GM12878 (cell line): ENCODE data around the gene CD93. TPM values are rescaled to one million over a fixed set of nuclear protein-coding genes. Genes with fewer than 3 reads are reported as not detected.

Experiments used
- ATAC-seq: fragments of 200-7000 bp; cut with Tn5 transposase; 3 replicates; pipeline ENCODE4 v1.9.1; 2020; ENCODE audit warnings: mild to moderate bottlenecking, moderate library complexity
- BruUV-seq: library from RNA; stranded (reverse); fragments of 400-500 nt; replicated peaks from 2 replicates; lab custom pipeline; 2021; lab: Mats Ljungman, UMichigan
- CTCF ChIA-PET: fragments of 300-600 bp; sonication (Branson Sonifier 250); formaldehyde crosslinking; extraction: SDS; loops from one replicate; lab custom pipeline; 2021; ENCODE audit warnings: inconsistent platforms; lab: Yijun Ruan, JAX
- POLR2A ChIA-PET: fragments of 350-600 bp; formaldehyde crosslinking; extraction: SDS; loops from one replicate; lab custom pipeline; 2021; ENCODE audit warnings: inconsistent platforms; lab: Charles Lee
- RAD21 ChIA-PET: fragments of 300-600 bp; sonication (Branson Sonifier 250); formaldehyde crosslinking; loops from one replicate; lab custom pipeline; 2023; ENCODE audit warnings: antibody characterized with exemption; ENCODE audit not compliant: unreplicated experiment; lab: Charles Lee
- SMC1A ChIA-PET: fragments of 300-600 bp; sonication (Branson Sonifier 250); formaldehyde crosslinking; loops from one replicate; lab custom pipeline; 2023; ENCODE audit not compliant: unreplicated experiment, uncharacterized antibody; lab: Charles Lee
- DNase-seq: peaks from one replicate; pipeline ENCODE4 v3.0.0-alpha.2; 2011; ENCODE audit warnings: low read depth, low spot score
- FAIRE-seq: peaks from 3 replicates; lab custom pipeline; 2011; peaks lifted over from hg19 to GRCh38; lab: Jason Lieb, UNC
- H2AFZ ChIP-seq: 2 replicates; pipeline ENCODE4 v1.6.0; 2011; ENCODE audit warnings: low read depth, low read length, control low read depth; ENCODE audit not compliant: control insufficient read depth
- H3K27ac ChIP-seq: 2 replicates; pipeline ENCODE4 v1.5.1; 2011; ENCODE audit warnings: control low read depth; ENCODE audit not compliant: control insufficient read depth, insufficient read depth
- H3K27me3 ChIP-seq, 2 experiments: replicated peaks in 1 of 2; 2 replicates each; pipeline versions ENCODE4 v1.6.0 to v1.6.1; 2011; ENCODE audit warnings: low read length in 1 of 2; ENCODE audit not compliant: control insufficient read depth in 2 of 2, insufficient read depth in 2 of 2
- H3K36me3 ChIP-seq, 2 experiments: 2 replicates each; pipeline ENCODE4 v1.5.1; 2011; ENCODE audit warnings: low read length in 1 of 2; ENCODE audit not compliant: control insufficient read depth in 2 of 2, insufficient read depth in 2 of 2
- H3K4me1 ChIP-seq: 2 replicates; pipeline ENCODE4 v1.6.1; 2011; ENCODE audit warnings: mild to moderate bottlenecking, low read length, moderate library complexity, mixed read lengths; ENCODE audit not compliant: control insufficient read depth, insufficient read depth
- H3K4me2 ChIP-seq: 2 replicates; pipeline ENCODE4 v1.6.0; 2011; ENCODE audit warnings: control low read depth; ENCODE audit not compliant: control insufficient read depth, insufficient read depth
- H3K4me3 ChIP-seq: fragments of 200-600 bp; sonication (generic); 2 replicates; pipeline ENCODE4 v1.5.1; 2016
- H3K79me2 ChIP-seq: 2 replicates; pipeline ENCODE4 v1.6.0; 2011; ENCODE audit warnings: low read length; ENCODE audit not compliant: control insufficient read depth, insufficient read depth
- H3K9ac ChIP-seq: 2 replicates; pipeline ENCODE4 v1.8.0; 2011; ENCODE audit warnings: low read length, control low read depth, mixed read lengths; ENCODE audit not compliant: control insufficient read depth, insufficient read depth
- H3K9me3 ChIP-seq: replicated peaks from 3 replicates; pipeline ENCODE4 v1.5.1; 2011; ENCODE audit warnings: mild to moderate bottlenecking, low read length; ENCODE audit not compliant: control insufficient read depth, insufficient read depth
- H4K20me1 ChIP-seq: 2 replicates; pipeline ENCODE4 v1.6.0; 2011; ENCODE audit not compliant: control insufficient read depth, insufficient read depth
- CEBPZ ChIP-seq: fragments of 150-350 bp; IDR thresholded peaks from 2 replicates; pipeline ENCODE4 v1.6.1; 2016; ENCODE audit warnings: low read depth, low read length
- CHD2 ChIP-seq: IDR thresholded peaks from 2 replicates; pipeline ENCODE4 v1.6.1; 2011; ENCODE audit warnings: low read depth, low read length, improper control_type of control experiment, borderline replicate concordance
- CUX1 ChIP-seq: IDR thresholded peaks from 2 replicates; pipeline ENCODE4 v1.6.1; 2012; ENCODE audit warnings: improper control_type of control experiment, low read depth, low read length; ENCODE audit not compliant: insufficient replicate concordance
- GABPA ChIP-seq: IDR thresholded peaks from 2 replicates; pipeline ENCODE4 v1.6.1; 2014; ENCODE audit warnings: antibody characterized with exemption, low read depth, mild to moderate bottlenecking, inconsistent platforms
- IRF3 ChIP-seq: fragments of 450-650 bp; IDR thresholded peaks from 2 replicates; pipeline ENCODE4 v1.6.1; 2014; ENCODE audit warnings: mild to moderate bottlenecking
- SUPT20H ChIP-seq: IDR thresholded peaks from 2 replicates; pipeline ENCODE4 v1.6.1; 2011; ENCODE audit warnings: low read depth, mild to moderate bottlenecking, low read length, moderate library complexity, borderline replicate concordance; ENCODE audit not compliant: control insufficient read depth
- TAF1 ChIP-seq: IDR thresholded peaks from 2 replicates; pipeline ENCODE4 v1.6.1; 2011; ENCODE audit warnings: mild to moderate bottlenecking, low read depth, low read length, borderline replicate concordance
- TCF7 ChIP-seq: IDR thresholded peaks from 2 replicates; pipeline ENCODE4 v1.6.1; 2014; ENCODE audit warnings: antibody characterized with exemption, borderline replicate concordance
- ZNF622 ChIP-seq: fragments of 450-650 bp; IDR thresholded peaks from 2 replicates; pipeline ENCODE4 v1.6.1; 2017; ENCODE audit warnings: mild to moderate bottlenecking, inconsistent platforms
- WGBS: methylation state at CpG from one replicate; pipeline ENCODE4 v1.1.6; 2016; ENCODE audit warnings: low lambda C conversion rate; ENCODE audit not compliant: insufficient replicate concordance, insufficient coverage; ENCODE audit errors: missing lambda C conversion rate; 5-methylcytosine and 5-hydroxymethylcytosine counted together
- in situ Hi-C: fragments of 300-500 bp; cut with MboI; formaldehyde crosslinking; loops from 9 replicates; pipeline ENCODE4 v1.14.3; 2018; ENCODE audit warnings: mixed read lengths
- intact Hi-C: fragments of 100-400 bp; cut with micrococcal nuclease; formaldehyde crosslinking; loops from one replicate; pipeline ENCODE4 v1.14.2; 2022; ENCODE audit not compliant: unreplicated experiment
- polyA plus RNA-seq, 11 experiments: library from polyadenylated mRNA; depleted of rRNA in 4 of 11; unstranded in 6 of 11; stranded (reverse) in 5 of 11; fragments of >200 nt; fragmentation: Nextera tagmentation in 4 of 11; fragmentation: Illumina TruSeq in 1 of 11; extraction: Ambion mirVana in 4 of 11; extraction: Trizol in 1 of 11; gene quantifications; 1 replicate in 1 of 11; 2 replicates in 10 of 11; pipeline versions ENCODE4 v1.2.1 to v1.2.3, GENCODE V29; 2011 to 2016; ENCODE audit warnings: inconsistent platforms in 2 of 11, missing spikeins in 2 of 11, low read depth in 1 of 11
- total RNA-seq, 4 experiments: library from RNA; depleted of rRNA in 3 of 4; stranded (reverse); fragments of >200 nt in 3 of 4; fragmentation: Illumina TruSeq in 1 of 4; extraction: Trizol in 1 of 4; gene quantifications; 2 replicates each; pipeline versions ENCODE4 v1.2.1 to v1.2.3, GENCODE V29; 2013 to 2021

Gene CD93
- total and polyA plus RNA-seq, 10 of the 15 experiments (the other 5 are each of a cell fraction or from before 2014, with no cell fraction given), result 0.20 to 2.7 (median 0.92) TPM

- no peaks in the 10 kb centered on the region; a peak in 2 of 4 replicates for H3K27me3 ChIP-seq
- H3K36me3 ChIP-seq, result no peaks in the 10 kb centered on the region
- H4K20me1 ChIP-seq, result no peaks in the 10 kb centered on the region
- TF ChIP-seq CUX1 (no peak), GABPA (no peak), IRF3 (no peak), SUPT20H (no peak), ZNF622 (no peak), CHD2 (no peak), CEBPZ (no peak), TCF7 (no peak), TAF1 (no peak)
- ChIA-PET POLR2A (no interaction called here), CTCF (no interaction called here), SMC1A (no interaction called here), RAD21 (interaction anchor here (1.1 kb wide), 1 partner anchor 17 kb away, joined by 3 read pairs; no protein-coding TSS in a partner anchor)
- no peak for ATAC-seq
- no peak overlapping the region for H3K27ac ChIP-seq
- H3K9ac ChIP-seq, result no peak overlapping the region
- no peaks in the 10 kb centered on the region for H3K79me2 ChIP-seq
- no peak overlapping the region for H2AFZ ChIP-seq
- no peak overlapping the region for H3K4me2 ChIP-seq
- H3K4me3 ChIP-seq, result no peak overlapping the region
- no TSS peak for BruUV-seq
- no peaks in the 10 kb centered on the region for H3K9me3 ChIP-seq
- DNase-seq, result no peak
- FAIRE-seq, result no peak
- 14% methylated on average over 6 of the region's 9 CpGs for WGBS
- intact Hi-C loops (no loop called here), in situ Hi-C loops (no loop called here)
- H3K4me1 ChIP-seq, result peaks cover 26% of the 10 kb centered on the region
These were observed 36.2 kb upstream of the CD93 start for GRCh38 chr20:23122321-23122720.
